ENCODE data around the gene TMOD3. TPM values are rescaled to one million over a fixed set of nuclear protein-coding genes. Genes with fewer than 3 reads are reported as not detected.
A peak's percentile ranks its signal among the peaks of the same experiment; 100 is the strongest.

Gene TMOD3
- total and polyA plus RNA-seq, 2 of the 8 experiments (the other 6 are each of a cell fraction or from before 2014, with no cell fraction given) = 3.9 to 29.0 TPM

GRCh38 chr15:51782357-51782896 is 47.0 kb upstream of the TMOD3 start:
- H2BK20ac ChIP-seq (ENCODE audit: low read length) = no peak overlapping the region
- no peaks in the 10 kb centered on the region for H3K36me3 ChIP-seq (ENCODE audit: control insufficient read depth in 2 of 4, insufficient read depth in 4 of 4, low read length in 3 of 4)
- peak; percentile 89 for FAIRE-seq
- no peak overlapping the region for H3K18ac ChIP-seq (ENCODE audit: extremely low read depth, low read length)
- no peak overlapping the region for H2BK15ac ChIP-seq (ENCODE audit: low read length)
- H2BK5ac ChIP-seq (ENCODE audit: low read depth, low read length) = no peak overlapping the region
- H2AFZ ChIP-seq (ENCODE audit: low read length) = no peak overlapping the region
- no peaks in the 10 kb centered on the region for H3K27me3 ChIP-seq (replicated peaks in 1 of 4; ENCODE audit: control insufficient read depth in 3 of 4, extremely low read depth in 1 of 4, insufficient read depth in 3 of 4, low read length in 3 of 4)
- H3K4me1 ChIP-seq (replicated peaks in 1 of 4; ENCODE audit: control insufficient read depth in 3 of 4, insufficient read depth in 4 of 4, low read length in 3 of 4) = peaks cover 0 to 6% (median 0%) of the 10 kb centered on the region in 4 experiments; a peak in 2 of 7 replicates
- no peak overlapping the region for H3K56ac ChIP-seq (replicated peaks; ENCODE audit: insufficient read length, low read depth, low read length)
- no peak overlapping the region for H2BK120ac ChIP-seq (replicated peaks; ENCODE audit: low read depth, low read length)
- no peak overlapping the region for H3K27ac ChIP-seq (ENCODE audit: low read depth, low read length)
- DNase-seq (ENCODE audit: low read depth in 1 of 2, low spot score in 2 of 2) = no peak
- WGBS, 2 experiments (ENCODE audit: extremely low coverage in 1 of 2, insufficient coverage in 1 of 2, insufficient read length in 1 of 2, insufficient replicate concordance in 2 of 2, low coverage in 1 of 2, low lambda C conversion rate in 2 of 2, missing lambda C conversion rate in 1 of 2) = 76% methylated on average over 7 of the region's 7 CpGs; no CpG with 5 or more reads in 1 of the 2 experiments
- H3K14ac ChIP-seq (ENCODE audit: insufficient read length) = no peak overlapping the region
- H3K4ac ChIP-seq (replicated peaks; ENCODE audit: insufficient read length, low read depth, low read length) = no peak overlapping the region
- CTCF ChIA-PET (ENCODE audit: partially characterized antibody) = interaction anchor here (0.6 to 4.2 kb wide), 21 partner anchors 9 to 298 kb away, joined by 3 to 27 read pairs (median 4); no protein-coding TSS in a partner anchor
- POLR2A ChIA-PET (ENCODE audit: partially characterized antibody) = no interaction called here
- no peaks in the 10 kb centered on the region for H4K20me1 ChIP-seq (replicated peaks in 1 of 2; ENCODE audit: control insufficient read depth in 1 of 2, insufficient read depth in 2 of 2, low read length in 2 of 2)
- no peak overlapping the region for H2AK5ac ChIP-seq (ENCODE audit: low read depth, low read length)
- H4K5ac ChIP-seq (ENCODE audit: insufficient read length, low read depth, low read length) = no peak overlapping the region
- H3K23me2 ChIP-seq (ENCODE audit: low read depth, low read length) = no peaks in the 10 kb centered on the region
- H3K9me3 ChIP-seq (ENCODE audit: insufficient read depth in 2 of 2, low read depth in 1 of 2, low read length in 1 of 2) = no peaks in the 10 kb centered on the region
- no peak overlapping the region for H4K8ac ChIP-seq (ENCODE audit: extremely low read depth, insufficient read depth, low read length)
- H3K79me2 ChIP-seq (ENCODE audit: control insufficient read depth in 1 of 2, insufficient read depth in 2 of 2, low read length in 2 of 2) = no peaks in the 10 kb centered on the region
- no peak overlapping the region for H4K91ac ChIP-seq (replicated peaks; ENCODE audit: insufficient read length, low read length)
- H2BK12ac ChIP-seq (ENCODE audit: low read depth, low read length) = no peak overlapping the region
- no peak overlapping the region for H3K4me2 ChIP-seq (ENCODE audit: insufficient read depth in 1 of 2, low read depth in 2 of 2, low read length in 2 of 2)
- no peaks in the 10 kb centered on the region for H3K79me1 ChIP-seq (ENCODE audit: low read depth, low read length)
- no peak overlapping the region for H3K23ac ChIP-seq (ENCODE audit: insufficient read length)
- TF ChIP-seq RAD21 (IDR thresholded peaks at IDR 0.05 in 1 of 2, conservative IDR thresholded peaks at IDR 0.05 in 1 of 2; ENCODE audit: low read depth in 2 of 2, low read length in 2 of 2) = peak; percentile 93 to 94
- TF ChIP-seq RNF2 (IDR thresholded peaks at IDR 0.05; ENCODE audit: borderline replicate concordance, low read depth, low read length, missing control alignments, poor library complexity, severe bottlenecking) = no peak
- no peak for TF ChIP-seq TBP (IDR thresholded peaks at IDR 0.05; ENCODE audit: low read depth, low read length)
- peak in 2 of 3 experiments; percentile 80 to 84; a peak in 3 of 4 replicates for TF ChIP-seq CTCF (IDR thresholded peaks at IDR 0.05; ENCODE audit: control extremely low read depth in 1 of 3, insufficient read depth in 1 of 3, low read depth in 1 of 3, low read length in 3 of 3)
- TF ChIP-seq TAF1 (IDR thresholded peaks at IDR 0.05; ENCODE audit: low read depth, low read length) = no peak
- TF ChIP-seq YY1 (IDR thresholded peaks at IDR 0.05; ENCODE audit: low read depth, low read length) = no peak
- H3K9ac ChIP-seq (replicated peaks in 1 of 4; ENCODE audit: extremely low read depth in 1 of 4, low read depth in 3 of 4, low read length in 3 of 4) = no peak overlapping the region
- H3K4me3 ChIP-seq (ENCODE audit: extremely low read depth in 1 of 4, insufficient read depth in 2 of 4, low read depth in 3 of 4, low read length in 4 of 4) = no peak overlapping the region
